ENCODE measurements around the gene TMEM94. TPM values are rescaled to one million over a fixed set of nuclear protein-coding genes. Genes with fewer than 3 reads are reported as not detected.

TMEM94 gene
- total RNA-seq, 2 donors from 2014 or later: 57.1 to 83.4 TPM

- no peaks in the 10 kb centered on the region for H3K27me3 ChIP-seq (replicated peaks; ENCODE audit: insufficient read depth)
- no peak for ATAC-seq (ENCODE audit: insufficient number of reproducible peaks, low FRiP score, low read depth)
Observed at GRCh38 chr17:75547091-75547490, 90.7 kb downstream of the TMEM94 start.

DNA sequence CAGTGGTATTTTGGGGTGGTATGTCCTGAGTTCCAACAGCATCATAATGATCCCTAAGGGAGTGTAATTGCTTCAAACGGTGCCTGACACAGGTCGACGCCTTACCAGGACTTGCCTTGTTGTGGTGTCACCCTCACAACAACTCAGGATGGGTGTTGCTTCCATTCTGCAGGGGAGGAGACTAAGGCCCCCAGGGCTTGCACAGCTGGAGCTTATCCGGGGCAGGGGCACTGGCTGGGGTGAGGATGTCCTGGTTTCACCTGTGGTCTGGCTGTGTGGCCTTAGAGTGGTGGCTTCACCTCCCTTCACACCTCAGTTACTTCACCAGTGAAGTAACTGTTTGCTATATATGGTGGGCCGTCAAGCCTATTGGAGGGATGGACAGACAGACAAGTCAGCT is 92.4 kb downstream of the TMEM94 start:
- DNase-seq (ENCODE audit: low spot score): no peak
- H3K27ac ChIP-seq: no peak overlapping the region
- ATAC-seq (ENCODE audit: insufficient number of reproducible peaks, low FRiP score, low read depth): no peak
- H3K36me3 ChIP-seq: no peaks in the 10 kb centered on the region
- no peak for TF ChIP-seq CTCF (IDR thresholded peaks at IDR 0.05)
- H3K4me3 ChIP-seq: no peak overlapping the region
- H3K27me3 ChIP-seq (replicated peaks; ENCODE audit: insufficient read depth): no peaks in the 10 kb centered on the region
- no peaks in the 10 kb centered on the region for H3K9me3 ChIP-seq
- H3K4me1 ChIP-seq (ENCODE audit: control insufficient read depth in 1 of 2, low read depth in 2 of 2): peaks cover 0 to 6% of the 10 kb centered on the region in 2 donors

More at GRCh38 chr17:75547091-75547490, 90.7 kb downstream of the TMEM94 start:
- H3K4me1 ChIP-seq (ENCODE audit: control insufficient read depth in 1 of 2, low read depth in 2 of 2): no peaks in the 10 kb centered on the region
- no peak overlapping the region for H3K4me3 ChIP-seq
- TF ChIP-seq CTCF (IDR thresholded peaks at IDR 0.05): no peak
- H3K36me3 ChIP-seq: no peaks in the 10 kb centered on the region
- no peaks in the 10 kb centered on the region for H3K9me3 ChIP-seq
- DNase-seq (ENCODE audit: low spot score): no peak
- H3K27ac ChIP-seq: no peak overlapping the region

Other genes with a start within 250 kb of the TMEM94 start
- 10 to 100 TPM; 33.3 to 41.9 TPM for gene GGA3, start 195.0 kb upstream of the TMEM94 start, total RNA-seq
- gene MRPS7, start 194.8 kb upstream of the TMEM94 start, total RNA-seq: 10 to 100 TPM; 29.0 to 33.2 TPM
- gene MIF4GD, start 185.4 kb upstream of the TMEM94 start, total RNA-seq: 10 to 100 TPM; 32.5 to 70.1 TPM
- gene SLC25A19, start 167.2 kb upstream of the TMEM94 start, total RNA-seq: 10 to 100 TPM in 1 of 2 donors, 1 to 10 TPM in 1; 6.1 to 12.6 TPM
- gene GRB2, start 51.0 kb upstream of the TMEM94 start, total RNA-seq: 100 to 1,000 TPM; 120 to 144 TPM
- gene CASKIN2, start 58.9 kb downstream of the TMEM94 start, total RNA-seq: 10 to 100 TPM; 26.0 to 32.4 TPM
- gene TSEN54, start 59.9 kb downstream of the TMEM94 start, total RNA-seq: 10 to 100 TPM; 17.1 to 48.6 TPM
- gene LLGL2, start 69.1 kb downstream of the TMEM94 start, total RNA-seq: 10 to 100 TPM in 1 of 2 donors, 1 to 10 TPM in 1; 6.4 to 20.0 TPM
- 100 to 1,000 TPM; 103 to 151 TPM for gene MYO15B, start 131.2 kb downstream of the TMEM94 start, total RNA-seq
- under 1 TPM; 0.27 to 0.28 TPM for gene SMIM5, start 176.8 kb downstream of the TMEM94 start, total RNA-seq
- gene RECQL5, start 210.5 kb downstream of the TMEM94 start, total RNA-seq: 10 to 100 TPM; 12.6 to 29.9 TPM
- 10 to 100 TPM; 65.1 to 70.4 TPM for gene SAP30BP, start 210.7 kb downstream of the TMEM94 start, total RNA-seq